Psoas muscle (tissue), 8 donors: Measurements from ENCODE around the gene ASPG. TPM values are rescaled to one million over a fixed set of nuclear protein-coding genes. Genes with fewer than 3 reads are reported as not detected.

ENCODE experiments used
- ATAC-seq, 4 donors: fragments of 200-7000 bp; cut with Tn5 transposase; one replicate each; pipeline ENCODE4 v1.9.1; 2020; ENCODE audit warnings: moderate library complexity in 3 of 4, mild to moderate bottlenecking in 2 of 4
- DNase-seq, 2 donors: peaks; one replicate each; pipeline ENCODE4 v3.0.0-alpha.2; 2020
- H3K27ac ChIP-seq: fragments of 200-600 bp; one replicate; pipeline ENCODE4 v1.8.0; 2022
- H3K27me3 ChIP-seq, 3 donors: fragments of 200-600 bp in 1 of 3; one replicate each; pipeline versions ENCODE4 v1.6.1 to v1.8.0; 2013 to 2022; ENCODE audit warnings: low read length in 2 of 3, mild to moderate bottlenecking in 2 of 3, moderate library complexity in 1 of 3; ENCODE audit not compliant: insufficient read depth in 3 of 3
- H3K36me3 ChIP-seq, 2 donors: fragments of 200-600 bp in 1 of 2; one replicate each; pipeline versions ENCODE4 v1.6.1 to v1.8.0; 2013 to 2022; ENCODE audit warnings: low read depth in 1 of 2, mild to moderate bottlenecking in 1 of 2, moderate library complexity in 1 of 2; ENCODE audit not compliant: insufficient read depth in 1 of 2
- H3K4me1 ChIP-seq: fragments of 200-600 bp; one replicate; pipeline ENCODE4 v1.8.0; 2022
- H3K4me3 ChIP-seq: fragments of 200-600 bp; one replicate; pipeline ENCODE4 v1.8.0; 2022; ENCODE audit warnings: mild to moderate bottlenecking
- H3K9me3 ChIP-seq: fragments of 200-600 bp; one replicate; pipeline ENCODE4 v1.8.0; 2022
- CTCF ChIP-seq: fragments of 200-600 bp; IDR thresholded peaks from one replicate; pipeline ENCODE4 v1.8.0; 2022; ENCODE audit warnings: antibody characterized with exemption
- WGBS, 3 donors: extraction: QIAGEN DNeasy Blood & Tissue Kit; methylation state at CpG; one replicate each; pipeline versions ENCODE4 v1.1.6 to v1.1.7; 2013; 5-methylcytosine and 5-hydroxymethylcytosine counted together
- intact Hi-C, 2 donors: fragments of 100-400 bp; cut with DNase I; formaldehyde crosslinking; loops; one replicate each; pipeline versions ENCODE4 v1.11.0 to v1.14.2; 2022
- polyA plus RNA-seq, 3 donors: library from polyadenylated mRNA; stranded (reverse); fragments of 200-250 nt; gene quantifications; one replicate each; pipeline ENCODE4 v1.2.3, GENCODE V29; 2013
- total RNA-seq, 4 donors: library from RNA; stranded (reverse); fragmentation: NEBNext Ultra II Directional in 2 of 4; extraction: Animal tissue kit (Norgen Biotek cat#: 25700) in 2 of 4; gene quantifications; one replicate each; pipeline versions ENCODE4 v1.2.1 to v1.2.4, GENCODE V29; 2021 to 2023
- donor health status: healthy with polysubstance abuse.
- donor health status: DM: no; HTN: no; CAD: no; lungs with moderate emphysema.
- donor health status: Bipolar disorder and iron deficiency.
- donor health status: healthy.
- donor health status: DM: yes; HTN: yes; CAD: no.
- donor health status: DM: no; HTN: no; CAD: no.
- donor health status: DM: no; HTN: no; CAD: no.
- donor health status: DM: yes; HTN: yes; CAD: no.

Gene ASPG
- total and polyA plus RNA-seq, 7 donors = 0.04 to 0.84 (median 0.33) TPM; not detected in 1

GRCh38 chr14:104082807-104083206 lies 2.7 kb upstream of the ASPG start:
- ATAC-seq (peak; percentile 39 to 70 (median 62)), DNase-seq (peak; percentile 15 to 67)
- intact Hi-C loops = no loop called here
- Histone ChIP-seq H3K27me3 (peaks cover 0 to 21% (median 4%) of the 10 kb centered on the region in 3 donors), H3K27ac (no peak overlapping the region), H3K9me3 (no peaks in the 10 kb centered on the region), H3K4me3 (no peak overlapping the region), H3K4me1 (peaks cover 8% of the 10 kb centered on the region), H3K36me3 (no peaks in the 10 kb centered on the region)
- WGBS, 3 donors = 26 to 43% (median 35%) methylated on average over 12 of the region's 12 CpGs
- TF ChIP-seq CTCF = no peak

GRCh38 chr14:104084251-104085002 lies 1.1 kb upstream of the ASPG start:
- H3K27ac ChIP-seq = no peak overlapping the region

GRCh38 chr14:104085889-104086201 lies 345 bp downstream of the ASPG start:
- no peaks in the 10 kb centered on the region for H3K36me3 ChIP-seq
- WGBS, 3 donors = 25 to 47% (median 34%) methylated on average over 29 of the region's 29 CpGs
- H3K27me3 ChIP-seq = peaks cover 0 to 21% (median 13%) of the 10 kb centered on the region in 3 donors
- H3K27ac ChIP-seq = no peak overlapping the region
- H3K4me3 ChIP-seq = peak overlapping the region; percentile 32
- no peak for TF ChIP-seq CTCF
- intact Hi-C loops = no loop called here
- ATAC-seq (peak in 1 of 4 donors; percentile 15), DNase-seq (peak in 1 of 2 donors; percentile 16)
- no peaks in the 10 kb centered on the region for H3K9me3 ChIP-seq
- peaks cover 8% of the 10 kb centered on the region for H3K4me1 ChIP-seq

More at GRCh38 chr14:104084251-104085002, 1.1 kb upstream of the ASPG start:
- no peaks in the 10 kb centered on the region for H3K36me3 ChIP-seq
- H3K4me1 ChIP-seq = peaks cover 8% of the 10 kb centered on the region
- H3K9me3 ChIP-seq = no peaks in the 10 kb centered on the region
- intact Hi-C loops = no loop called here
- no peak for TF ChIP-seq CTCF
- H3K4me3 ChIP-seq = no peak overlapping the region
- WGBS, 3 donors = 79 to 81% (median 79%) methylated on average over 15 to 16 of the region's 16 CpGs
- H3K27me3 ChIP-seq = peaks cover 0 to 21% (median 8%) of the 10 kb centered on the region in 3 donors
- ATAC-seq (no peak), DNase-seq (no peak)

DNA sequence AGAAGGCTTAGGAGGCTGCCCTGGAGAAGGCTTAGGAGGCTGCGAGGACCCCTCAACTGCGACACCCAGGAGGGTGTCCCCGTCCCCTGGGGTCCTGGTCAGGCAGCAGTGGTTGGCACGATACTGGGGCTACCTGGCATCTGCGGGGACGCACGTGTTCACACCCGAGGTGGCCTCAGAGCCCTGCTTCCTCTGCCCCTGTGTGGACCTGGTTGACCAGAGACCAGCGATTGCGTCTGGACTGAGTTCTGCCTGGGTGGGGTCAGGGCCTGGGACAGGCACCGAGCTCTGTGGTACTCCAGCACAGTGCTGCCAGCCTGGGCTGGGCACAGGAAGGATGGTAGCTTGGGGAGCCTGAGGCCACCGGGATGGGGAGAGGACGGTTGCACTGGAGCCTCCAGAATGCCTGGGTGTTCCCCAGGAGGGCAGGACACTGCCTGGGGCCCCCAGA lies 735 bp downstream of the ASPG start:
- peaks cover 0 to 24% (median 17%) of the 10 kb centered on the region in 3 donors for H3K27me3 ChIP-seq
- no peaks in the 10 kb centered on the region for H3K36me3 ChIP-seq
- peak; percentile 11 to 45 for DNase-seq
- WGBS, 3 donors = 67 to 81% (median 69%) methylated on average over 13 of the region's 13 CpGs
- no peak for TF ChIP-seq CTCF
- ATAC-seq = no peak
- intact Hi-C loops = no loop called here
- no peak overlapping the region for H3K4me3 ChIP-seq
- no peak overlapping the region for H3K27ac ChIP-seq
- H3K9me3 ChIP-seq = no peaks in the 10 kb centered on the region
- peaks cover 8% of the 10 kb centered on the region for H3K4me1 ChIP-seq
